Measurements from ENCODE around the gene HOXA13. TPM values are rescaled to one million over a fixed set of nuclear protein-coding genes. Genes with fewer than 3 reads are reported as not detected.

The HOXA13 gene
- polyA plus RNA-seq, 1 of the 3 experiments (the other 2 are of a cell fraction) = not detected

DNA sequence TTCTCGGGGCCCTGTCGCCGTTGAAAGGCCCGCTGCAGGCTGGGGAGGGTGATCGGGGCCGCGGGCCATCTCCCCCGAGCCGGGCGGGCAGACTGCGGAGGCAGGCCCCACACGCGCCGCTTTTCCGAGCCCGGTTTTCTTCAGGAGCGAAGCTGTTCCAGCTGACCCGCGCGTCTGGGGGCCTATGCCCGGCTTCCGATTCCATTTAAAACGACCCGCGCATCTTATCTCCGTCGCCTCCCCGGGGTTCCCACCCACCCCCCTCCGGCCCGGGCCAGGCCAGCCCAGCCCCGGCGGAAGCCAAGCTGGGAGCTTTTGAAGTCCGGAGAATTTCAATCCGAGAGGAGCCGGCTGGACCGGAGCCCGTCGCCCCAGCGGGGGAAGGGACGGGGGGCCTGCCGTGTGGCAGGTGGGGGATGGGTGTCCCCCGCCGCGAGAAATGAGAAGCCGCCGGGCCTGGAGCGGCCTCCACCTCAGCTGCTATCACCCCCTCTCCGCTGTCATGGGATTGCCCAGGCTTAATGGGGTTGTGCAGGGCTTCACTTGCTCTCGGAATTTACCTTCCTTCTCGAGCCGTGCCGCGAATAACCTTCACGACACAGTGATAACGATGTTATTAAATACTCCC, 39.6 kb upstream of the HOXA13 start:
- Histone ChIP-seq H3K27ac (ENCODE audit: low read depth in 2 of 2, low read length in 1 of 2) (no peak overlapping the region), H3K79me2 (ENCODE audit: insufficient read depth) (no peaks in the 10 kb centered on the region), H3K4me2 (peak overlapping the region; percentile 77), H3K4me3 (ENCODE audit: low read depth in 2 of 2, low read length in 1 of 2) (peak overlapping the region; percentile 28 to 39), H3K9me2 (no peaks in the 10 kb centered on the region), H3K36me3 (replicated peaks in 1 of 2; ENCODE audit: control insufficient read depth in 1 of 2, insufficient read depth in 2 of 2, low read length in 1 of 2) (no peaks in the 10 kb centered on the region), H3K4me1 (ENCODE audit: control insufficient read depth in 1 of 2, insufficient read depth in 2 of 2, low read depth in 1 of 2, low read length in 1 of 2) (peaks cover 4 to 13% of the 10 kb centered on the region in 2 experiments; a peak in 1 of 4 replicates), H2AFZ (ENCODE audit: low read depth) (peak overlapping the region; percentile 39; the same call in 1 of the 2 replicates), H4K20me1 (ENCODE audit: insufficient read depth) (peaks cover 9% of the 10 kb centered on the region; the same call in 1 of the 2 replicates), H3K27me3 (ENCODE audit: insufficient read depth) (peaks cover 100% of the 10 kb centered on the region), H3F3A (replicated peaks; ENCODE audit: insufficient read depth) (peaks cover 4% of the 10 kb centered on the region), H3K9ac (no peak overlapping the region), H3K9me3 (no peaks in the 10 kb centered on the region)
- ChIA-PET CTCF (interaction anchor here (0.7 to 1.8 kb wide), 14 partner anchors 11 to 822 kb away, joined by 3 to 13 read pairs (median 4); no protein-coding TSS in a partner anchor), POLR2A (interaction anchor here (0.5 kb wide), 2 partner anchors 363 to 773 kb away, joined by 3 read pairs; no protein-coding TSS in a partner anchor)
- no peak for TF ChIP-seq GABPA (IDR thresholded peaks at IDR 0.05; ENCODE audit: low read depth)
- no peak for TF ChIP-seq RXRA (IDR thresholded peaks at IDR 0.05; ENCODE audit: borderline replicate concordance, low read depth)
- no peak for TF ChIP-seq SMC3 (IDR thresholded peaks at IDR 0.05; ENCODE audit: low read depth, low read length)
- no peak for TF ChIP-seq MEF2A (IDR thresholded peaks at IDR 0.05; ENCODE audit: borderline replicate concordance, low read depth)
- TF ChIP-seq GATA2 (CRISPR knock-in tag; IDR thresholded peaks at IDR 0.05) = no peak
- no peak for TF ChIP-seq POLR2AphosphoS5 (IDR thresholded peaks at IDR 0.05; ENCODE audit: low read depth, low read length)
- no peak for TF ChIP-seq TEAD4 (IDR thresholded peaks at IDR 0.05; ENCODE audit: borderline replicate concordance, insufficient read depth)
- TF ChIP-seq, protein P1, sequence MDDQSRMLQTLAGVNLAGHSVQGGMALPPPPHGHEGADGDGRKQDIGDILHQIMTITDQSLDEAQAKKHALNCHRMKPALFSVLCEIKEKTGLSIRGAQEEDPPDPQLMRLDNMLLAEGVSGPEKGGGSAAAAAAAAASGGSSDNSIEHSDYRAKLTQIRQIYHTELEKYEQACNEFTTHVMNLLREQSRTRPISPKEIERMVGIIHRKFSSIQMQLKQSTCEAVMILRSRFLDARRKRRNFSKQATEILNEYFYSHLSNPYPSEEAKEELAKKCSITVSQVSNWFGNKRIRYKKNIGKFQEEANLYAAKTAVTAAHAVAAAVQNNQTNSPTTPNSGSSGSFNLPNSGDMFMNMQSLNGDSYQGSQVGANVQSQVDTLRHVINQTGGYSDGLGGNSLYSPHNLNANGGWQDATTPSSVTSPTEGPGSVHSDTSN (IDR thresholded peaks at IDR 0.05) = no peak
- WGBS (ENCODE audit: low lambda C conversion rate) = 30% methylated on average over 43 of the region's 55 CpGs
- peak; percentile 79 for DNase-seq

DNA sequence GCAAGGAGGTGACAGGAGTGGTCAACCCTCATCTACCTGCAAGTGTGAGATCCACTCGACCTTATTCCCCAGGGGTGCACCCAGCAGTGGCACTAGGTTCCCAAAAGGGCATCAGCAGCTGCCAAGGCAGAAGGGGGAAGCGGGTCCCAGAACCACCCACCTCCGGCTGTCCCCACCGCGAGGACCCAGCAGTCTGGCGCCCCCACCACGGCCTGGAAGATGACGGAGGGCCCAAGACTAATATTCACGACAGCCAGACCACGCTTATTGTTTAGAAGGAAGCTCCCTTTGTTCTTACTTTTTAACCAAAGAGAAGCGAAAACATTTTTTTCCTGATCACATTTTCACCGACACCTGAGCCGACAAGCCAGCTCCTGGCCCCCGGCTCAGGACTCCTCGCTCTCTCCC, 39.1 kb upstream of the HOXA13 start:
- H3K9ac ChIP-seq = no peak overlapping the region
- peaks cover 4 to 13% of the 10 kb centered on the region in 2 experiments; a peak in 1 of 4 replicates for H3K4me1 ChIP-seq (ENCODE audit: control insufficient read depth in 1 of 2, insufficient read depth in 2 of 2, low read depth in 1 of 2, low read length in 1 of 2)
- ChIA-PET CTCF (interaction anchor here (0.7 to 1.8 kb wide), 16 partner anchors 9 to 823 kb away, joined by 3 to 13 read pairs (median 4); no protein-coding TSS in a partner anchor), POLR2A (interaction anchor here (0.5 kb wide), 1 partner anchor 774 kb away, joined by 3 read pairs; no protein-coding TSS in a partner anchor)
- TF ChIP-seq FOXJ3 (CRISPR knock-in tag; IDR thresholded peaks at IDR 0.05) = no peak
- TF ChIP-seq ELF1 (IDR thresholded peaks at IDR 0.05) = no peak
- TF ChIP-seq EZH2phosphoT487 (IDR thresholded peaks at IDR 0.05; ENCODE audit: borderline replicate concordance, low read depth) = peak; percentile 82; the same call in 1 of the 2 replicates
- no peaks in the 10 kb centered on the region for H3K9me2 ChIP-seq
- peaks cover 9% of the 10 kb centered on the region; the same call in 1 of the 2 replicates for H4K20me1 ChIP-seq (ENCODE audit: insufficient read depth)
- H3K4me3 ChIP-seq (ENCODE audit: low read depth in 2 of 2, low read length in 1 of 2) = peak overlapping the region; percentile 28 to 39
- WGBS (ENCODE audit: low lambda C conversion rate) = 26% methylated on average over 15 of the region's 15 CpGs
- no peak for DNase-seq
- H3K4me2 ChIP-seq = peak overlapping the region; percentile 77
- H3K9me3 ChIP-seq = no peaks in the 10 kb centered on the region
- peaks cover 4% of the 10 kb centered on the region for H3F3A ChIP-seq (replicated peaks; ENCODE audit: insufficient read depth)
- peak overlapping the region; percentile 39; the same call in 1 of the 2 replicates for H2AFZ ChIP-seq (ENCODE audit: low read depth)
- no peaks in the 10 kb centered on the region for H3K36me3 ChIP-seq (replicated peaks in 1 of 2; ENCODE audit: control insufficient read depth in 1 of 2, insufficient read depth in 2 of 2, low read length in 1 of 2)
- H3K27ac ChIP-seq (ENCODE audit: low read depth in 2 of 2, low read length in 1 of 2) = no peak overlapping the region
- H3K27me3 ChIP-seq (ENCODE audit: insufficient read depth) = peaks cover 100% of the 10 kb centered on the region
- H3K79me2 ChIP-seq (ENCODE audit: insufficient read depth) = no peaks in the 10 kb centered on the region

Measured in SK-N-SH (cell line).